ENCODE data around the gene AHSP. TPM values are rescaled to one million over a fixed set of nuclear protein-coding genes. Genes with fewer than 3 reads are reported as not detected.
A peak's percentile ranks its signal among the peaks of the same experiment; 100 is the strongest.
"Not testable (repeated sequence)": the region's sequence is repeated elsewhere in the genome, so short reads cannot be mapped to it uniquely, and the experiment has no call there.

AHSP gene
- total RNA-seq, 4 donors from 2014 or later, result not detected

DNA sequence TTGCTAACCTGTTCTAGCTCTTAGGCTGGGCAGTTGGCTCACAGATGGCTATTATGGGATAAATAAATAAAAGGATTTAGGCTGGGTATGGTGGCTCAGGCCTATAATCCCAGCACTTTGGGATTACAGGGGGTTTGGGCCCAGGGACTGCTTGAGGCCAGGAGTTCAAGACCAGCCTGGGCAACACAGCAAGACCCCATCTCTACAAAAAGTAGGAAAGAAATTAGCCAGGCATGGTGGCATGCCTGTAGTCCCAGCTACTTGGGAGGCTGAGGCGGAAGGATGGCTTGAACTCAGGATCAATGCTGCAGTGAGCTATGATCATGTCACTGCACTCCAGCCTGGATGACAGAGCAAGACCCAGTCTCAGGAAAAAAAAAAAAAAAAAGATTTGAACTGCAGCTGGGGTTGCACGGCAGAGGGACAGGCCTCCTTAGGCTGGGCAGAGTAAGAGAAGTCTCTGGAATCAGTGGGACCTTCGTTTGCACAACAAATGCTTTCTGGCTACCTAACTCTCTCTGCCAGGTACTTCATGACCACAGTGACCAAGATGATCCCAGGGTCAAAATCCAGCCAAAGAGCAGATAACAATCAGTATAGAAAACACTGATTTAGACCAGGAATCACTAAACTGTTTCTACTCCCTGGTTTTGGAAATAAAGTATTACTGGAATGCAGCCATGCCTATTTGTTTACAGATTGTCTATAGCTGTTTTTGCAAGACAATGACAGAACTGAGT is 26.3 kb upstream of the AHSP start:
- Histone ChIP-seq H3K9me3 (no peaks in the 10 kb centered on the region), H3K4me3 (replicated peaks in 1 of 3) (no peak overlapping the region), H3K4me1 (peaks cover 7 to 44% of the 10 kb centered on the region in 2 donors), H3K27me3 (no peaks in the 10 kb centered on the region), H3K27ac (no peak overlapping the region), H3K36me3 (peaks cover 18 to 26% of the 10 kb centered on the region in 2 donors)
- intact Hi-C loops (cut with DNase I), result no loop called here
- WGBS, 2 donors, result 75 to 86% methylated on average over 3 of the region's 3 CpGs
- DNase-seq, result no peak
- TF ChIP-seq, protein P1, sequence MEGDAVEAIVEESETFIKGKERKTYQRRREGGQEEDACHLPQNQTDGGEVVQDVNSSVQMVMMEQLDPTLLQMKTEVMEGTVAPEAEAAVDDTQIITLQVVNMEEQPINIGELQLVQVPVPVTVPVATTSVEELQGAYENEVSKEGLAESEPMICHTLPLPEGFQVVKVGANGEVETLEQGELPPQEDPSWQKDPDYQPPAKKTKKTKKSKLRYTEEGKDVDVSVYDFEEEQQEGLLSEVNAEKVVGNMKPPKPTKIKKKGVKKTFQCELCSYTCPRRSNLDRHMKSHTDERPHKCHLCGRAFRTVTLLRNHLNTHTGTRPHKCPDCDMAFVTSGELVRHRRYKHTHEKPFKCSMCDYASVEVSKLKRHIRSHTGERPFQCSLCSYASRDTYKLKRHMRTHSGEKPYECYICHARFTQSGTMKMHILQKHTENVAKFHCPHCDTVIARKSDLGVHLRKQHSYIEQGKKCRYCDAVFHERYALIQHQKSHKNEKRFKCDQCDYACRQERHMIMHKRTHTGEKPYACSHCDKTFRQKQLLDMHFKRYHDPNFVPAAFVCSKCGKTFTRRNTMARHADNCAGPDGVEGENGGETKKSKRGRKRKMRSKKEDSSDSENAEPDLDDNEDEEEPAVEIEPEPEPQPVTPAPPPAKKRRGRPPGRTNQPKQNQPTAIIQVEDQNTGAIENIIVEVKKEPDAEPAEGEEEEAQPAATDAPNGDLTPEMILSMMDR (IDR thresholded peaks at IDR 0.05), result no peak
- TF ChIP-seq POLR2A (IDR thresholded peaks at IDR 0.05), result no peak

- WGBS, 2 donors, result 95 to 97% methylated on average over 4 of the region's 4 CpGs
- peaks cover 10 to 50% of the 10 kb centered on the region in 2 donors for H3K4me1 ChIP-seq
- no peaks in the 10 kb centered on the region for H3K27me3 ChIP-seq
- DNase-seq, result no peak
- no peak overlapping the region for H3K4me3 ChIP-seq (replicated peaks in 1 of 3)
- H3K27ac ChIP-seq, result no peak overlapping the region
- peaks cover 14 to 22% of the 10 kb centered on the region in 2 donors for H3K36me3 ChIP-seq
- no peaks in the 10 kb centered on the region for H3K9me3 ChIP-seq
- intact Hi-C loops (cut with DNase I), result no loop called here
- TF ChIP-seq, protein P1 (IDR thresholded peaks at IDR 0.05), result no peak
- no peak for TF ChIP-seq POLR2A (IDR thresholded peaks at IDR 0.05)
Measured at GRCh38 chr16:31501966-31502348, 25.7 kb upstream of the AHSP start.

DNA sequence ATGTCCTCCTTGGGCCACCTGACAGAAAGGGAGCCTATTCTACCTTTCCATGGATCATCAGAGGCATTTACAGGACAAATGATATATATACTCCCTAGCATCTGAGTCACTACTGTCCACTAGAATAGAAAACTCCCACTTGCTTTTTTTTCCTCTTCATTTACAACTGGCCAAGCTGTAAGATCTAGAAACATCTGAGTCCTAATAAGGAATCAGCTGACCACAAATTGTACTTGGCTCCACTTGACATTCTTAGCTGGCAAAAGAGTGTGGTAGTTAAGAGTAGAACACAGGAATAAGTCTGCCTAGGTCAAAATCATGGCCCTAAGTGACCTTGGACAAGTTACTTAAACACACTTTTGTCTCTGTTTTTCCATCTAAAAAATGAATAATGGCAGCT is 24.7 kb upstream of the AHSP start:
- TF ChIP-seq POLR2A (IDR thresholded peaks at IDR 0.05), result no peak
- TF ChIP-seq, protein P1 (IDR thresholded peaks at IDR 0.05), result no peak
- intact Hi-C loops (cut with DNase I), result no loop called here
- peaks cover 17 to 56% of the 10 kb centered on the region in 2 donors for H3K4me1 ChIP-seq

GRCh38 chr16:31503555-31503954 is 24.1 kb upstream of the AHSP start:
- H3K4me3 ChIP-seq (replicated peaks in 1 of 3); H3K9me3 ChIP-seq; intact Hi-C loops (cut with DNase I); DNase-seq; H3K27me3 ChIP-seq: not testable (repeated sequence)
- peak overlapping the region; percentile 45 to 82 (median 52) for H3K27ac ChIP-seq
- peaks cover 5 to 13% of the 10 kb centered on the region in 2 donors for H3K36me3 ChIP-seq
- peaks cover 17 to 56% of the 10 kb centered on the region in 2 donors for H3K4me1 ChIP-seq
- 92 to 93% methylated on average over 8 of the region's 8 CpGs for WGBS, 2 donors

More for the DNA sequence above, 24.7 kb upstream of the AHSP start:
- H3K27ac ChIP-seq, result peak overlapping the region; percentile 45 to 82 (median 52)
- H3K36me3 ChIP-seq, result peaks cover 11 to 19% of the 10 kb centered on the region in 2 donors
- DNase-seq, result no peak
- H3K9me3 ChIP-seq, result no peaks in the 10 kb centered on the region
- no peaks in the 10 kb centered on the region for H3K27me3 ChIP-seq
- H3K4me3 ChIP-seq (replicated peaks in 1 of 3), result no peak overlapping the region

DNA sequence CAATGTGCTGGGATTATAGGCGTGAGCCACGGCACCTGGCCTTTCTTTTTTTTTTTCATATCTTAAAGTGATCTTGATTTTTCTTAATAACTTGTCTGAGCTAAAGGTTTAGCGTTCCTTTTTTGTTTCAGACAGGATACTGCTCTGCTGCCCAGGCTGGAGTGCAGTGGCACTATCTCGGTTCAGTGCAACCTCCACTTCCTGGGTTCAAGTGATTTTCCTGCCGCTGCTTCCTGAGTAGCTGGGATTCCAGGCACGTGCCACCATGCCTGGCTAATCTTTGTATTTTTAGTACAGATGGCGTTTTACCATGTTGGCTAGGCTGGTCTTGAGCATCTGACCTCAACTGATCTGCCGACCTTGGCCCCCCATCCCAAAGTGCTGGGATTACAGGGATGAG is 23.5 kb upstream of the AHSP start:
- peaks cover 20 to 57% of the 10 kb centered on the region in 2 donors for H3K4me1 ChIP-seq
- H3K4me3 ChIP-seq (replicated peaks in 1 of 3), result no peak overlapping the region
- H3K27me3 ChIP-seq, result no peaks in the 10 kb centered on the region
- H3K36me3 ChIP-seq, result peaks cover 0 to 8% of the 10 kb centered on the region in 2 donors
- 46 to 55% methylated on average over 8 of the region's 8 CpGs for WGBS, 2 donors
- H3K9me3 ChIP-seq, result no peaks in the 10 kb centered on the region
- TF ChIP-seq, protein P1 (IDR thresholded peaks at IDR 0.05), result no peak
- TF ChIP-seq POLR2A (IDR thresholded peaks at IDR 0.05), result no peak
- intact Hi-C loops (cut with DNase I), result no loop called here
- peak overlapping the region; percentile 42 to 52 (median 45) for H3K27ac ChIP-seq
- peak; percentile 19 to 40 for DNase-seq

Data from thyroid gland (tissue), 4 donors.